ENCODE data around the gene TSPAN6.

Gene TSPAN6

DNA sequence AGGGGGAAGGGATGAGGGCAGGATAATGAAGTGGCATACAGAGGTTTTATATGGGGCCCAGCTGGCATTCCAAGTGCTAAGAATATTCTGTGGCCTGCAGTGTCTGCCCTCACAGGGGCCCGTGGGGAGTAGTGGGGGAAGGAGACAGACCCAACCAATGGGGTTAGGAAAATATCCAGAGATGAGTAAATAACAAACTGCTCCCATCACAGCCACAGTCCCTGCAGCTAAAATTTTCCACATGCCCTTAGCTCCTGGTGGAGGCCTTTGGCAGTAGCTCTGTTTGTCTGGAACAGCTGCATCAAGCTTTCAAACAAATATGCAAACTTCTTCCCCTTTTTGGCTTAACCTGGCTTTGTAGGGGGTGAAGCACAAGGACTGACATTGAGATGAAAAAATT is 10.5 kb upstream of the TSPAN6 start:
- DNase-seq (ENCODE audit: low spot score), result no peak

DNA sequence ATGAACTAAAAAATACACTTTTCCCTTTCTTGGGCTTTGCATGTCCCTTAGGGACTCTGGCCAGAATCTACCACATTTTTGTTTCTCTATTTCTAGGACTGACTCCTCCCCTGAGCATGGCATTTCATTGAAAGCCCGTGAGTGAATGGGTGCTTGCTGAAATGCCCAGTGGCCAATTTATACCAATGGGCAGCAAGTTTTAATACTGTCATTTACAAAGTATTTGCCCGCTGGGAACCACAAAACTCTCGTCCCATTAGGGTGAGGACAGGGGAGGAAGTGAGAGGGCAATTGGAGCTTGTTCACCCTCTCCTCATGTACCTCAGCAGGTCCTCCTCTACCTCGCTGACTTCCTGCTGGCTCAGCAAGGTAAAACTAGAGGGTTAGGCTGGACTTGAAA is 8.5 kb upstream of the TSPAN6 start:
- no peak for DNase-seq (ENCODE audit: low spot score)

DNA sequence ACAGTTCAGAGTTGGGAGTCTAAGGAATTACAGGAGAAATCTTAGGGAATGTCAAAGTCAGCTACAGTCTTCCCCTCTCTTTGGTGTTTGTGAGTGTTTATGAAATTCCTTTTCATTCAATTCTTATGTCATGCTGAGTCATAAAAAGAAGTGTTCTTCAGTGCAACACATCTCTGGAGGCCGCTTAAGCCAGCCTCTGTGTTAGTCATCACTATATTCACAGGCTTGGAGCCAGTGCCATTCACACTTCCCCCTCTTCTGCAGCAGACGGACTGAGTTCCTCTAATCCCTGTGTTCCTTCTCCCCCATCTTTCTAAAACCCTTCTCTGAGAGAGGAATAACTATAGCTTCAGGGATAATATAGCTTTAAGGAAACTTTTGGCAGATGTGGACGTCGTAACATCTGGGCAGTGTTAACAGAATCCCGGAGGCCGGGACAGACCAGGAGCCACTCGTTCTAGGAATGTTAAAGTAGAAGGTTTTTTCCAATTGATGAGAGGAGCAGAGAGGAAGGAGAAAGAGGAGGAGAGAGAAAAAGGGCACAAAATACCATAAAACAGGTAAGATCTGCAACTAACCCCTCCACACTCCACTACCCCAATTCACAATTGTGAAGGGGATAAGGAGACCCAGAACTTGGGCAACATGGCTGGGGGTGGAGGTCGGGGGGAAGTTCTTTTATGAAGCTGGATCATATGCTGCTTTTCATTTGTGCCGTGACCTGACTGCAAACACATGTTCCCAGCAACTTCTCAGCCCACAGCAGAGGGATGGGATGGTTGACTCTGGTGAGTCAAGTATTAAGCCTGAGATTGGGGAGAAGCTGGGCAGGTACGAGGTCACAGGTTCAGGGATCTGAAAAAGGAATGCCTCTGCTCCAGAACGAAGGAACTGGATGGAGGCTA is 7.6 kb upstream of the TSPAN6 start, which contains the start of gene SRPX2:
SRPX2 (plus strand) TSS at position 244 of the 905 bp plus-strand sequence. CDS start 2,124 bp downstream, outside the sequence.
- no peak for DNase-seq (ENCODE audit: low spot score)

DNA sequence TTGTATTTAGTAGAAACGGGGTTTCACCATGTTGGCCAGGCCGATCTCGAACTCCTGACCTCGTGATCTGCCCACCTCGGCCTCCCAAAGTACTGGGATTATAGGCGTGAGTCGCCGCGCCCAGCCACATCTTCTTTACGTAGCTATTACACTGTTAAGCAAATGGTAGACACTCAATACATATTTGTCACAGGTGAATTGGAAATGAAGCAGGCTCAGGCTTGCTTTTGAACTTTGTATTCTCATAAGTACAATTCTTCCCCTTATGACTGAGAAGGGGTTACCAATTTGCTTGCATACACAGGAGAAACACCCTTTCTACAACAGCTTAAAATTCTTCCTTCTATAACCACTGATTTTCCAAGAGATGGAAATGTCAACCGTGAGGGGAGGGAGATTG is 6.6 kb upstream of the TSPAN6 start:
- DNase-seq (ENCODE audit: low spot score), result no peak

DNA sequence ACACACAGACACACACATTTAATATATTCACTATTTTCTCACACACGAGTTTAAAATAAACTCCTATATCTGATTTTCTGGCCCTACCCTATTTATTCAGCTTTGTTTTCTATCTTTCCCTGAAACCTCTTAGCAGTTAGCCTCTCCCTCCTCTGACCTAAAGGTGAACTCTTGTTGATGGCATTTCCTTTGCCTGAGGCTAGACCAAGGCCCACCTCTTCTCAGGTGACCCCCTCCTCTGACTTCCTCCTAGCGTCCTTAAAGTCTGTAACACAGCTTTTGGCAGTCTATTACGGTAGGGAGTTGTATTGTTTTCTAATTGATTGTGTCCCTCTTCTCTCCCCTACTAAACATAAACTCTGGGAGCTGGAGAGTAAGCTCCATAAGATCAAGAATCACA is 5.7 kb upstream of the TSPAN6 start:
- DNase-seq (ENCODE audit: low spot score), result no peak

DNA sequence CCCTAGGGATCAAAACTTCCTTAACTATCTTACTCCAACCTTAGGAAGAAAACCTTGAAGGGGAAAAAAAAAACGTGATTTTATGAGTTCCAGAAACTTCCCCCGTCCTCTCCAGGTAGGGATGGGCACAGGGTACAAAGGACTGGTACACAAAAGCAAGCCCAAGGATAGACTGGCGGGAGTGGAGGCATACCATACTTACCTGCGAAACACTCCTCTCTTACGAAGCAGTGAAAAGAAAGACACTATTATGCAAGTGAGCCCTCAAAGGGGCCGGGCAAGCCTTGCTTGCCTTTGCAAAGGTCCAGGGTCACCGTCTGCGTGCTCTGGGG is 651 bp downstream of the TSPAN6 start:
- DNase-seq (ENCODE audit: low spot score), result no peak

DNA sequence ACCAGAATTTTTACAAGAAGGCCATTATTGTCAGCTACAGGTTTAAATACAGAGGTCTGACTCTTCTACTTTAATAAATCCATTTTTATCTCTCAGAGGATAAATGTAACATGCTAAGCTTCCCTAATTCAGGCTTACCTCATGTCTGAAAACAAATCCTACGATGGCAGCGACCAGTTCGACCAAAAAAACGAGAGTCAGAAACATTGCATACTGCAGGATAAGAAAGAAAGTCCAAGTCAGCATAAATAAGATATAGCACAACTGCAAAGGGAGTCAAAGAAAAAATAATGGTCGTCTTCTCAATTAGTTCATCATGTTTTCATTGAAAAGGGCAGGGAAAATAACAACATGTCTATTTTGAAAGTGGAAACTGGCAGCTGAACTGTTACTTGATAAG is 1.6 kb downstream of the TSPAN6 start:
- DNase-seq (ENCODE audit: low spot score), result no peak

DNA sequence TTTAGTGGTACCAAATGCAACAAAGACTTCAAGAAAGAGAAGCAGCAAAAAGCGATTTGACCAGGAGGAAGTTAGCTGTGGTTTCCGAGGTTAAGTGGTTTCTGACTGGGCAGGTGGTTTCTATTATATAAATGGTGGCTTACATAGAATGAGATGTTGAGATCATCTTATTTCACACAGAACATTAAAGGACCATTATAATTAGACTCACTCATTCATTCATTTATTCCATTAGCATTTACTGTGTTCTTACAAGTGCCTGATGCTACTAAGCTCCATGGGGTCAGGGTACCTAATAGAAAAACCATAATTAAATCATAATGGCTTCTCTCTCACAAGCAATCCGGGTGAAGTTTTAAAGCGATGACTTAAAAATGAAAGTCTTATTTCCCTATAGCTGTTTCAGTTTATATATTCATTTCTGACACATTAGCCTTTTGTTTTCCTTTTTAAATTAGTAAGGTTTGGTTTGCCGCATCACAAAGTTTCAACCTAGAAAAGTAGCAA is 10.6 kb downstream of the TSPAN6 start:
- DNase-seq (ENCODE audit: low spot score), result no peak

DNA sequence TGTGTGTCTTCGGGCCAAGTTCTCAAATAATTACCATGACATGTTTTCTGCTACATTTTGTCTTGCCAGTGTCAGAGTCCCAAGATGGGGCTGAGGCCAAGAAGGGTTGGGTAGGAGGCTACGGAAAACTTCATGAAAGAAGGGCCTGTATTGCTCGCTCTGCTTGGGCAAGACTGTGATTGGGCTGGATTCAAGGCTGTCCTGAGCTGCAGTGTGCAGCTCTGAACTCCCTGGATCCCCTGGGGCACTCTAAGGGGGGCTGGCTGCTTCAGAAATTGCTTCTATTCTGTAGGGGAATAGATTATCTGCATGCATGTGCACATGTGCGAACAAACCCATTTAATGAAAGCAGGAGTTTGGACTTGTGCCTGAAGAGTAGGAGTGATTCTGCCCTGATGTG is 13.6 kb downstream of the TSPAN6 start:
- no peak for DNase-seq (ENCODE audit: low spot score)

DNA sequence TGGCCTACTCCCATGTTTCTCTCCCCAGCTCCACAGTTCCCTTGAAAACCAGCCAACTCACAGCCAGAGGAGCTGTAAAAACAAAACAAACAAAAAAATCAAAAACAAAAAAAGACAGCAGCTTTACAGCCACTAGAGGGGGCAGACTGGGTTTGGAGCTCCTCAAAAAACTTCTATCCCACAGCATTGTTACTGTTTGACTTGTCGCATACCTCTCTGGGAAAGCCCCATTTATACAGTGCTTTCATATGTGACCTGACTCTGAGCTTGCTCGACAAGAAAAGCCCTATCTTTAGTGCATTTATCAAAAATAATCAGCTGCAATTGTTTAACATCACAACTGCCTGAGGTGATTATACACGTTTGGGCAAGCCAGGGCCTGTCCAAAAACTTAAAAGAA is 21.6 kb downstream of the TSPAN6 start:
- DNase-seq (ENCODE audit: low spot score), result peak; percentile 1

DNA sequence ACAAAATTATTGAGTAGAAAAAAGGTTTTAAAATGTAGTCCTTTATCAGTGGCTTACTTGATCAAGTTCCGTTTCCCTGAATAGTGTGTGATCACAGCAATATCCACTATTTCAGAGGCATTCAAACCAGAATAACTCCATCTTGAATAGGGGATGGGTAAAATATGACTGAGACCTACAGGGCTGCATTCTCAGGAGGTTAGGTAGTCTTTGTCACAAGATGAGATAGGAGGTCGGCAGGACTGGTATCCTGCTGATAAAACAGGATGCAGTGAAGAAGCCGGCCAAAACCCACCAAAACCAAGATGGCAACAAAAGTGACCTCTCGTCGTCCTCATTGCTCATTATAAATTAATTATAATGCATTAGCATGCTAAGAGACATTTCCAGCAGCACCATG is 24.7 kb downstream of the TSPAN6 start:
- no peak for DNase-seq (ENCODE audit: low spot score)

DNA sequence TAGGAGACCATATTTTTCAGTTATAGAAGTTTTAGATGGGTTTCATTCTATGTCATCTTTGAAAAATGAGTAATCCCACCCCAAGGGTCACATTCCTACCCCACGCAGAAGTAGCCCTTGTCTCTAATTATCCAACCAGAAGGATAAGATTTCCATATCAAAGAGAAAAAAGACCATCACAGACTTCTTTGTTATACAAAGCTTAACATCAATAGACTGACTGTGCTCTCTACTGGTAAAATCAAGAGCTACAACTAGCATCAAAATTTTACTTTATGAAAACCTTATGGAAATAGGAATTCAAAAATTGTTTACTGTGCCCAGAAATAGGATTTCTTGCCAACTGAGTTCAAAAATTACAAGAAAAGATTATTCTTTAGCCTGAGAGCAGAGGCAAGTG is 27.0 kb downstream of the TSPAN6 start:
- no peak for DNase-seq (ENCODE audit: low spot score)

DNA sequence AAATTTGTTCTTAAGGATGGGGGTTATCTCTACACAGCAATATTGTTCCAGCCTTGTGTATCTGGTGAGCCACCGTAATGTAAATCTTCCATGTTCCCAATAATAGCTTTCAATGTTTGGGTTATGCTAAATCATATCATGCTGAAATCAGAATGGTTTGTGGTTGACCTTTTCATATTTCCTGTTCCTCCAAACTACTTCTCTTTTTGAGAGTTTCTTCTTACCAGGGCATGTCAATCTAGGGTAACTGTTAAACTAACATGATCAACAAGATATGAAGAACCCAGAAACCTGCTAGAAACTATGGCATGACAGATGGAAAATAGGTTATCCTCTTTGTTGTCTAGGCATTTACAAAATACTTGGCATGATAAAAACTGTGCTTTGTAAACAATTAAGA is 29.9 kb downstream of the TSPAN6 start:
- DNase-seq (ENCODE audit: low spot score), result no peak

DNA sequence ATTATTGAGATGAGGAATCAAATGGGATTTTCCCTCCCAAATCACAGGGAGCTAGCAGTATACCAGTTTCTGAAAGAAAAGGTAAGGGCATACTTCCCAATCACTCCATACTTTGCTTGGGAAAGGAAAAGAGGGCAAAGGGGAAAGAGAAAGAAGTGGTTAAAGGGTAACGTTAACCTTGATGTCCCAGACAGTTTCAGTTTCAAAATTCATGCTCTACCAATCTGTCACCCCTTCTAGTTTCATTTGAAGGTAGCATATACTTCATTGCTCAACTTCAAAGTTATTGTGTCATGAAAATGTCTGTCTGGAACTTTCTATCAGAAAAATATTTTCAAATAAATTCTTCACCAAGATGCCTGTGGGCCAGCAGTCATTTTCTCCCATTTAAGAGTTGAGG is 35.8 kb downstream of the TSPAN6 start:
- DNase-seq (ENCODE audit: low spot score), result no peak

DNA sequence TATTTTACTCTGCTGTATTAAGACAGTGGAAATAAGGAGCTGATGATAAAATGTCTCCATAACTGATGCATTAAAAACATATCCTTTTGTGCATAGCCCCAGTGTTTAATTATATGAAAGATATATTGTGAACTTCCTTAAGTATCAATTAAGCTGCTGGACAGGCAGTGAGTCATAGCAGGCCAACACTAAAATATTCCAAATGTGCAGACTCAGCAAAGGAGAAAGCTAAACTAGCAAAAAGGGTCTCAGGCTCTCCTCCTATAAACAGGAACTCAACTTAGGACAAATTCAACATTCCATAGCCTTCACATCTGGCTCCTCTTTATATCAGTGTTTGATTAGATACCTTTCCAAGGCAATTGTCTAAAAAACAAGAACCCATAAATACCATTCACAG is 36.3 kb downstream of the TSPAN6 start:
- DNase-seq (ENCODE audit: low spot score), result no peak

DNA sequence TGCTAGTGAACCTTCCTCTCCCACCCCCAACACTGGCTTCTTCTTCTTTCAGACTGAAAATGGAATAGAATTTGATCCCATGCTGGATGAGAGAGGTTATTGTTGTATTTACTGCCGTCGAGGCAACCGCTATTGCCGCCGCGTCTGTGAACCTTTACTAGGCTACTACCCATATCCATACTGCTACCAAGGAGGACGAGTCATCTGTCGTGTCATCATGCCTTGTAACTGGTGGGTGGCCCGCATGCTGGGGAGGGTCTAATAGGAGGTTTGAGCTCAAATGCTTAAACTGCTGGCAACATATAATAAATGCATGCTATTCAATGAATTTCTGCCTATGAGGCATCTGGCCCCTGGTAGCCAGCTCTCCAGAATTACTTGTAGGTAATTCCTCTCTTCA is 37.1 kb downstream of the TSPAN6 start:
- no peak for DNase-seq (ENCODE audit: low spot score)

DNA sequence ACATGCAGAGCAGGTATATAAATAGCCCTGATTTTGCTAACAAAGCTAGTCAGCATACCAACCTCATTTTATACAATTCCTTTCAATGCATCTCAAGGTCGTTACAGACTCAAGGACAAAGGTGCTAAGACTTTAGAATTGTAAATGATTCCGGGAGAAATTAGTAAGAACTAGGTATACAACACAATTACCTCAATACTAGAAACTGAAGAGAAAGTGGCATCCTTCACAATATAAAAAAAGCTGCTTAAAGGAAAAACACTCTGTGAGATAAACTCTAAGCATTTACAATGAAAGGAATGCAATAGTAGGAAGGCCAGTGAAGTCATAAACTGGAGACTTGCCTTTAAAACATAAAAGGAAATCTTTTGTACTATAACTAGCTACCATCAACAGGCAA is 40.0 kb downstream of the TSPAN6 start:
- no peak for DNase-seq (ENCODE audit: low spot score)

DNA sequence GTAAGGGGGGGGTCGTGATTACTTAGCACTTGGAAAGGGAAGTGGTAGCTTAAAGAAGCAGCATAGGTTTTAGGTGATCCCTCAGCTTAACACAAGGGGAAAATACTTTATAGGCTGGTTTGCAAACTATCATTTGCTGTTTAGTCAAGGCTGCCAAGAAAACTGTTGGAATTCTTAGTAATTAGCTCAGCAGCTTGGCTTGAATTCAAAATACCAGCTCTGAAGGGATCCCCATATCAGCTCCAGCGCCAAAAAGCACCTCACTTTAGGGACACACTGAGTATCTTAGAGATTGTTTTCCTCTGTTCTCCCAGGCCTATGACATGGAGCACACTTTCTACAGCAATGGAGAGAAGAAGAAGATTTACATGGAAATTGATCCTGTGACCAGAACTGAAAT is 43.0 kb downstream of the TSPAN6 start:
- DNase-seq (ENCODE audit: low spot score), result no peak

DNA sequence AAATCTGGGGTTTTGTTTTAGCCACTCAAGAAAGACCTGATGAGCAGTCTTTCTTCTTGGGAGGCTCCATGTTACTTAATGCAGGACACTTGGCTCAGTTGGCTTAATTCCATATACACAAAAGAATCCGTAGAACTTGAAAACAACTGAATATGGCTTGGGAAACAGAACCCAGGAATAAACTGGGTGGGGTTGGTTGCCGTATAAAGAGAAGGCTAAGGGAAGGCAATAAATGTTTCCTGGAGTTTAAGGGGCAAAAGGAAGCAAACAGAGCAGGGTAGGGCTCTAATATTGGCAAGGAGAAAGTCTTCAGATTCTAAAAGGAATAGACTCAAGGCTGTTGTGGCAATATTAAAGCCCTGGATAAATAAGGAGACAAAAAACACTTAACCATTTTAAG is 43.5 kb downstream of the TSPAN6 start:
- no peak for DNase-seq (ENCODE audit: low spot score)

DNA sequence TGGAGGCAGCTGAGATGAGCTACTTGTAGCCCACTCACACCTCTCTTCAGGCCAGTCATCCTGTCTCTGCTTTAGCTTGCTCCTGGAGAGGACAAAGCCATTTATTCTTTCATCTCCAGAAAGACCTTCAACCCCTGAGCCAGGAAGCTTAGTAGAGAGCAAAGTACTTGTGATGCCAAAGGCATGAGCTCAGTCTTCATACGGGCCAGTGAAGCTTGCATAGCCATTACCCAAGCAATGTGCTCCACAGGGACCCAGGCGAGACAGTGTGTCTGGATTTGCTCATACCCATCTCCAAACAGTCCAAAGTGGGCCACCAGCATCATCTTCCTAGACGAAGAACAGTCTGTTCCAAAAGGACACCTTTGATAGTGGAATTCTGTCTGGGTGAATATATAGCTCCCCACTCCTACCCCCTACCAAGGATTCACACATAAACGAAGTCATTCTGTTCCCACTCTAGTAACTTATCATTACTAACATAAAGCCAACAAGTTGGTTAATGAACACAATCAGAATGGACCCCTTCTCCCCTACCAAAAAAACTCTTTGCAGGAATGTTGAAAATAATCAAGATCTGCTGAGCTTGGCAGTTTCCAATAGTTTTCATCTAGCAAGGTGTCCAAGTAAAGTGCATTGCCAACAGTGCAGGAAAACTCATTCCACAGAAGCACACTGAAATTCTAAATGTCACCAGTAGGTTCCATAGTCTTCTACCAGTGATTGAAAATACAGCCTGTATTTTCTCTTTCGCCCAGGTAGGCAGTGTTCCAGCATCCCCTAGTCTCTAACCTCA is 45.2 kb downstream of the TSPAN6 start:
- DNase-seq (ENCODE audit: low spot score), result no peak

DNA sequence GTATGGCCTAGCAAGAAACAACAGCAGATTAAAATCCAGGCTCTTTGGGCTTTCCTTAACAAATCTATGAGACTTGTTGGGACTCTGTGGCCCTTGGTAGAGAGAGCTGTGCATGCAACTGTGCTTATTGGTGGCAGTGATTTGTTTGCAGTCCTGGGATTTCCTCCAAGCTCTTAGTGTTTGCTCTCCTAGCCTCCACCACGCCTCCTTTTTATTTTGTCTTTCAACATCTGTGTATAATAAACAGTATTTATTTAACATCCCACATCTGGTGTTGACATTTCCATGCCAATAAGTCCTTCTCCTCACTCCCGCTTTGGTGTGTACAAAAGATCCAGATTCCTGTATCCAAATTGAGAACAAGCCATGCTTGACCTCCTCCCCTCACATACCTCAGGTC is 48.7 kb downstream of the TSPAN6 start:
- no peak for DNase-seq (ENCODE audit: low spot score)

DNA sequence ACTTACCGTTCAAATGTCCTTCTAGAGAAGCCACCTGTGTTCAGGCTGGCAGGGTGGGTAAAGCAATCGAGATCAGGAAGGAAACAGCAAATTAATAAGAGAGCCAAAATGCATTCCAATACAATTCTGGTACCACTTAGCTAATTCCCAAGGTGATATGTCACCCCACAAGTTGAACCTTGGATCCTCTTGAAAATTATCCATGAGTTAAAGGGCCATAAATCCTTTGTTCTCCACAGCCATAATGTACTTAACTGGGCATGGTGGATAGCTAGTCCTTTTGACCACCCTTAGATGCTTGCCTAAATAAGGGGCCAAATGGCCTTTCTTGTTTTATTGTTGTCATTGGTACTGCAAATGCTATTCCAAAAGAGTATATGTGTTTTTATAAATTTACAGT is 49.9 kb downstream of the TSPAN6 start:
- no peak for DNase-seq (ENCODE audit: low spot score)

DNA sequence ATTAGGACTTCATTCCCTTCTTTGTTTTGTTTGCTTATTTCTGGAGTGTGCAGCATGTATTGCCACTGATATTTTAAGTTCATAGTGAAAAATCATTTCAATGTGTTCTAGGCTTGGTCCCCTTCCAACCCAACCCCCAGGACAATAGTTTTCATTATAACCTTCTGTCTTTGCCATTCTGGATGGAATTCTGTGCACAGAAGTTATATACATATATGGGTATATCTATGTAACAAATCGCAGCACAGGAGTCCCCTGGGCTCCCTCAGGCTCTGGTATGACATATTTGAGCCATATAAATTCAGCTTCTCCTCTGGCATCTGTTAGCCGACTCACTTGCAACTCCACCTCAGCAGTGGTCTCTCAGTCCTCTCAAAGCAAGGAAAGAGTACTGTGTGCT is 52.0 kb downstream of the TSPAN6 start, which contains the start of gene TNMD:
TNMD (plus strand) TSS at position 326 of the 400 bp plus-strand sequence. CDS start 83 bp downstream, outside the sequence.
- DNase-seq (ENCODE audit: low spot score), result no peak

All from germinal center (tissue), 1 donor.